Pulmonary artery endothelial cell (primary cell): ENCODE measurements around the gene KLK8. TPM values are rescaled to one million over a fixed set of nuclear protein-coding genes. Genes with fewer than 3 reads are reported as not detected.

Experiments used
- DNase-seq: peaks from one replicate; pipeline ENCODE4 v3.0.0-alpha.2; 2011; ENCODE audit warnings: low read depth, low spot score
- total RNA-seq: library from RNA; depleted of rRNA; stranded (reverse); fragments of >200 nt; gene quantifications from 2 replicates; pipeline ENCODE4 v1.2.3, GENCODE V29; 2014

The KLK8 gene
- total RNA-seq, 1 donor from 2014 or later = not detected

GRCh38 chr19:50952910-50953309, 48.5 kb downstream of the KLK8 start, which contains the start of gene KLK5:
KLK5 (minus strand) TSS chr19:50953038; CDS start chr19:50952657, 381 bp downstream.
- DNase-seq = no peak

- no peak for DNase-seq
These were observed 51.5 kb downstream of the KLK8 start for GRCh38 chr19:50949861-50950260.

- DNase-seq = no peak
These were observed 54.3 kb downstream of the KLK8 start for GRCh38 chr19:50947123-50947522.

Other genes with a start within 250 kb of the KLK8 start
- not detected in 2 replicates for gene GPR32, start 231.1 kb downstream of the KLK8 start, total RNA-seq
- not detected in 2 replicates for gene ACP4, start 211.2 kb downstream of the KLK8 start, total RNA-seq
- not detected in 2 replicates for gene KLK1, start 177.8 kb downstream of the KLK8 start, total RNA-seq
- gene KLK15, start 168.0 kb downstream of the KLK8 start, total RNA-seq = not detected in 2 replicates
- gene KLK3, start 146.7 kb downstream of the KLK8 start, total RNA-seq = not detected in 2 replicates
- not detected in 2 replicates for gene KLK2, start 128.2 kb downstream of the KLK8 start, total RNA-seq
- not detected in 2 replicates for gene KLK4, start 90.2 kb downstream of the KLK8 start, total RNA-seq
- gene KLK5, start 48.6 kb downstream of the KLK8 start, total RNA-seq = not detected in 2 replicates
- not detected in 2 replicates for gene KLK6, start 32.0 kb downstream of the KLK8 start, total RNA-seq
- gene KLK7, start 17.7 kb downstream of the KLK8 start, total RNA-seq = not detected in 2 replicates
- 0.04 TPM in 1 of 2 replicates, not detected in the other for gene KLK10, start 18.1 kb upstream of the KLK8 start, total RNA-seq
- gene KLK11, start 25.0 kb upstream of the KLK8 start, total RNA-seq = not detected in 2 replicates
- gene KLK12, start 33.4 kb upstream of the KLK8 start, total RNA-seq = not detected in 2 replicates
- not detected in 2 replicates for gene KLK13, start 63.5 kb upstream of the KLK8 start, total RNA-seq
- gene KLK14, start 81.3 kb upstream of the KLK8 start, total RNA-seq = not detected in 2 replicates
- 6.6 and 10.2 TPM in 2 replicates for gene CTU1, start 106.8 kb upstream of the KLK8 start, total RNA-seq
- not detected in 2 replicates for gene SIGLEC9, start 123.3 kb upstream of the KLK8 start, total RNA-seq
- not detected in 2 replicates for gene SIGLEC7, start 140.7 kb upstream of the KLK8 start, total RNA-seq
- not detected in 2 replicates for gene CD33, start 223.5 kb upstream of the KLK8 start, total RNA-seq
- not detected in 2 replicates for gene SIGLECL1, start 249.5 kb upstream of the KLK8 start, total RNA-seq